HUES6 (cell line): ENCODE data around the gene IRX4.
A peak's percentile ranks its signal among the peaks of the same experiment; 100 is the strongest.

Experiments used
- H3K27ac ChIP-seq: 2 replicates; pipeline ENCODE4 v1.7.0; 2013; ENCODE audit warnings: low read depth, mild to moderate bottlenecking, low read length, inconsistent platforms
- H3K27me3 ChIP-seq: 2 replicates; pipeline ENCODE4 v1.6.1; 2013; ENCODE audit warnings: low read length; ENCODE audit not compliant: control insufficient read depth, insufficient read depth
- H3K36me3 ChIP-seq: 2 replicates; pipeline ENCODE4 v1.6.1; 2013; ENCODE audit warnings: low read length; ENCODE audit not compliant: control insufficient read depth, insufficient read depth
- H3K4me1 ChIP-seq: 2 replicates; pipeline ENCODE4 v1.6.1; 2013; ENCODE audit warnings: low read length; ENCODE audit not compliant: control insufficient read depth, insufficient read depth
- H3K4me3 ChIP-seq: 2 replicates; pipeline ENCODE4 v1.5.1; 2013; ENCODE audit warnings: low read depth, low read length
- H3K9ac ChIP-seq: one replicate; pipeline ENCODE4 v1.6.1; 2013; ENCODE audit warnings: mild to moderate bottlenecking, low read length
- H3K9me3 ChIP-seq: 2 replicates; pipeline ENCODE4 v1.6.1; 2013; ENCODE audit warnings: low read depth, low read length; ENCODE audit not compliant: control insufficient read depth, insufficient read depth

Gene IRX4

GRCh38 chr5:1883120-1883924, 597 bp upstream of the IRX4 start:
- H3K27me3 ChIP-seq, result peaks cover 99% of the 10 kb centered on the region
- peaks cover 38% of the 10 kb centered on the region for H3K4me1 ChIP-seq
- H3K9me3 ChIP-seq, result no peaks in the 10 kb centered on the region
- H3K27ac ChIP-seq, result no peak overlapping the region
- H3K4me3 ChIP-seq, result peak overlapping the region; percentile 60
- no peak overlapping the region for H3K9ac ChIP-seq
- no peaks in the 10 kb centered on the region for H3K36me3 ChIP-seq

GRCh38 chr5:1881731-1882336, 891 bp downstream of the IRX4 start:
- peaks cover 100% of the 10 kb centered on the region for H3K27me3 ChIP-seq
- peaks cover 46% of the 10 kb centered on the region for H3K4me1 ChIP-seq
- peak overlapping the region; percentile 60 for H3K4me3 ChIP-seq
- no peaks in the 10 kb centered on the region for H3K9me3 ChIP-seq
- H3K36me3 ChIP-seq, result no peaks in the 10 kb centered on the region
- H3K27ac ChIP-seq, result no peak overlapping the region
- no peak overlapping the region for H3K9ac ChIP-seq

- no peak overlapping the region for H3K27ac ChIP-seq
- peaks cover 100% of the 10 kb centered on the region for H3K27me3 ChIP-seq
- H3K4me1 ChIP-seq, result peaks cover 45% of the 10 kb centered on the region
- no peaks in the 10 kb centered on the region for H3K9me3 ChIP-seq
- no peaks in the 10 kb centered on the region for H3K36me3 ChIP-seq
- peak overlapping the region; percentile 60 for H3K4me3 ChIP-seq
- H3K9ac ChIP-seq, result no peak overlapping the region
Observed at GRCh38 chr5:1881098-1881572, 1.6 kb downstream of the IRX4 start.

- Histone ChIP-seq H3K9ac (no peak overlapping the region), H3K4me1 (peaks cover 45% of the 10 kb centered on the region), H3K36me3 (no peaks in the 10 kb centered on the region), H3K27me3 (peaks cover 100% of the 10 kb centered on the region), H3K4me3 (no peak overlapping the region), H3K27ac (no peak overlapping the region), H3K9me3 (no peaks in the 10 kb centered on the region)
Observed at GRCh38 chr5:1880377-1881025, 2.2 kb downstream of the IRX4 start.

GRCh38 chr5:1879292-1880263, 3.1 kb downstream of the IRX4 start:
- H3K36me3 ChIP-seq, result no peaks in the 10 kb centered on the region
- H3K4me1 ChIP-seq, result peaks cover 45% of the 10 kb centered on the region
- H3K27me3 ChIP-seq, result peaks cover 100% of the 10 kb centered on the region
- H3K9me3 ChIP-seq, result no peaks in the 10 kb centered on the region
- H3K27ac ChIP-seq, result no peak overlapping the region
- peak overlapping the region; percentile 20; the same call in 1 of the 2 replicates for H3K4me3 ChIP-seq
- H3K9ac ChIP-seq, result no peak overlapping the region

GRCh38 chr5:1878050-1878849, 4.5 kb downstream of the IRX4 start:
- no peak overlapping the region for H3K9ac ChIP-seq
- H3K27ac ChIP-seq, result no peak overlapping the region
- H3K27me3 ChIP-seq, result peaks cover 100% of the 10 kb centered on the region
- H3K4me1 ChIP-seq, result peaks cover 41% of the 10 kb centered on the region
- H3K36me3 ChIP-seq, result no peaks in the 10 kb centered on the region
- H3K4me3 ChIP-seq, result peak overlapping the region; percentile 38
- no peaks in the 10 kb centered on the region for H3K9me3 ChIP-seq

- no peaks in the 10 kb centered on the region for H3K9me3 ChIP-seq
- no peaks in the 10 kb centered on the region for H3K36me3 ChIP-seq
- peaks cover 100% of the 10 kb centered on the region for H3K27me3 ChIP-seq
- no peak overlapping the region for H3K9ac ChIP-seq
- peaks cover 37% of the 10 kb centered on the region for H3K4me1 ChIP-seq
- peak overlapping the region; percentile 52 for H3K4me3 ChIP-seq
- H3K27ac ChIP-seq, result no peak overlapping the region
Observed at GRCh38 chr5:1877103-1878049, 5.3 kb downstream of the IRX4 start.

DNA sequence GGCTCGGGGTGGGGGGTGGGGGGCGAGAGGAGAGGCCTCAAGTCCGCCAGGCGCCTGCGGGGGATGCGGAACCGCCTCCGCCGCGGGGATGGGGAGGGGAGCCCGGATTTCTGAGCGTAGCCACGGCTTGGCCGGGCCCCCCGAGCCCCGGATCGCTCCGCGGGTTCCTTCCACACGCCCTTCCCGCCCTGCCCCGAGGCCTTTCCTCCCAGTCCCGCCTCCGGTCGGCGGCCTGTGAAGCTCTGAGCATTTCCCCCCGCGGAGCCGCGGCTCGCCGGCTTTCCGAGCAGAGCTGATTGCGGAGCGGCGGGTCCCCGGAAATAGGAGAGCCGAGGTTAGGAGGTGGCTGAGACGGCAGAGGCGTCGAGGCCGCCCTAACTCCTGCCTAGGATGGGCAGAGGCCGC, 6.1 kb downstream of the IRX4 start:
- Histone ChIP-seq H3K36me3 (no peaks in the 10 kb centered on the region), H3K4me3 (peak overlapping the region; percentile 52), H3K9me3 (no peaks in the 10 kb centered on the region), H3K4me1 (peaks cover 33% of the 10 kb centered on the region), H3K9ac (no peak overlapping the region), H3K27ac (no peak overlapping the region), H3K27me3 (peaks cover 99% of the 10 kb centered on the region)

GRCh38 chr5:1875843-1876659, 6.7 kb downstream of the IRX4 start:
- no peaks in the 10 kb centered on the region for H3K36me3 ChIP-seq
- H3K9me3 ChIP-seq, result no peaks in the 10 kb centered on the region
- H3K9ac ChIP-seq, result no peak overlapping the region
- H3K4me3 ChIP-seq, result peak overlapping the region; percentile 52
- peaks cover 99% of the 10 kb centered on the region for H3K27me3 ChIP-seq
- no peak overlapping the region for H3K27ac ChIP-seq
- peaks cover 29% of the 10 kb centered on the region for H3K4me1 ChIP-seq
